GM21619 (cell line): Measurements from ENCODE around the gene NKPD1.
A peak's percentile ranks its signal among the peaks of the same experiment; 100 is the strongest.

Source experiments
- ATAC-seq: cut with Tn5 transposase; IDR thresholded peaks from one replicate; pipeline ENCODE4 v1.9.1; 2021; ENCODE audit not compliant: unreplicated experiment

The NKPD1 gene

DNA sequence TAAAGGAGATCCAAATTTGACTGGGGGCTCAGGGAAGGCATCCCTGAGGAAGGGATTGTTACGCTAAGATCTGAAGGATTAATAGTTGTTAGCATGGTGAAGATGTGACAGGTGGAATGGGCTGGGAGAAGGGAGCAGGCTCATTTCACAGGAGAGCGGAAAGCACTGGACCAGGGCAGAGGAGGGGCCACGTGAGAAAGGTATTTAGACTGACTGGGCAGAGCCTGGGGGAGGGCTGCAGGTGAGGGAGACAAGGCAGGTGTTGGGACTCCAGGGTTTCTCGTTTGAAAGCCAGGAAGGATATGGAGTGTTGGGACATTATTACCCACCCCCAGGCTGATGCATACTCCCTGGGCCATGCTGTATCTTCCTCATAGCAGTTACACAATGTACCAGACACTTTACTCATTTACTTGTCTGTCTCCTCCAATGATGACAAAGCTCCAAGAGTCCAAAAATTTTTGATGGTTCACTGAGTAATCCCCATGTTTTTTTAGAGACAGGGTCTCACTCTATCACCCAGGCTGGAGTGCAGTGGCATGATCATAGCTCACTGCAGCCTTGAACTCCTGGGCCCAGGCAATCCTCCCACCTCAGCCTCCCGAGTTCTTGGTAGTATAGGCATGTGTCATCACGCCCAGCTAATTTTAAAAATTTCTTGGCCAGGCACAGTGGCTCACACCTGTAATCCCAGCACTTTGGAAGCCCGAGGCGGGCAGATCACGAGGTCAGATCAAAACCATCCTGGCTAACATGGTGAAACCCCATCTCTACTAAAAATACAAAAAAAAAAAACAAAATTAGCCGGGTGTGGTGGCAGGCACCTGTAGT lies 14.9 kb upstream of the NKPD1 start:
- no peak for ATAC-seq

GRCh38 chr19:45173816-45174215 lies 13.0 kb upstream of the NKPD1 start:
- no peak for ATAC-seq

DNA sequence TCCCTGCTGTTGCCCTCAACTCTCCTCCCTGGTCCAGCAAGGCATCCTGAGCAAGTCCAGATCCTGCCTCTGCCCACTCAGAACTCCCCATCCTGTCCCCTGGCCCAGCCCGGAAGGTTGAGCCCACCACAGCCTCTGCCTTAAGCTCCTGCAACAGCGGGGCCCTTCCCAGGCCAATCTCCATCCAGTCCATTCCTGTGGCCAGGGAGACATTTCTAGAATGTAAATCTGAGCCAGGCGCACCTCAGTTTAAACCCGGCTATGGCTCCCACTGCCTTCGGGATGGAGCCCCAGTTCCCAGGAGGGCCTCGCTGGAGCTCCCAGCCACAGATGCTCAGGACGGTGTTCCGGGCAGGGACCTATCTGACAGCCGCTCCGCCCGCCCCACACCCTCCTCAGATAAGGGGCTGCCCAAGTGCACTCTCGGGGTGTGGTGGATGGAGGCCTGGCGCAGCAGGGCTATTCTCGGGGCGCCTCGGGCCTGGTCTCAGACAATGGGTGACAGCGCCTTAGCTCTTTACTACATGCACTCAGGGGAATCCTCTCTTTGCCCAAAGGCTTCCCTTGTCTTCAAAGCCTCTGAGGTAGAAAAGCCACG lies 11.9 kb upstream of the NKPD1 start:
- ATAC-seq = no peak

DNA sequence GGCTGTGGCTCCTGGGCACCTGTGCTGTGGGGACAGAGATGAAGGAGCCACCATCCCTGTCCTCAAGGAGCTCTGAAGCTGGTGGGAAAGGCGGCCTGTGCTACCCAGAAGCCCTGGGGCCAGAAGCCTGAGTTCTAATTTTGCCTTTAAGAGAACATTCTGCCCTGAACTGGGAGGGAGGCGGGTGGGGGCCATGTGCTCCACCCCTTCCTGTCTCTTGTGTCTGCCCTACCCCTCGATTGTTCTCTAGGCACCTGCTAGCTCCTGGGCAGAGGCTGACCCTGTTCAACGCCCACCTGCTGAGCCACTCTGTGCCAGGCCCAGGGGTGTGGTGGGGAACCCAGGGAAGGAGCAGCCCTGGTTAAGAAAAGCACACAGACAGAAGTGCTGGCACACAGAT lies 11.4 kb upstream of the NKPD1 start:
- ATAC-seq = no peak

DNA sequence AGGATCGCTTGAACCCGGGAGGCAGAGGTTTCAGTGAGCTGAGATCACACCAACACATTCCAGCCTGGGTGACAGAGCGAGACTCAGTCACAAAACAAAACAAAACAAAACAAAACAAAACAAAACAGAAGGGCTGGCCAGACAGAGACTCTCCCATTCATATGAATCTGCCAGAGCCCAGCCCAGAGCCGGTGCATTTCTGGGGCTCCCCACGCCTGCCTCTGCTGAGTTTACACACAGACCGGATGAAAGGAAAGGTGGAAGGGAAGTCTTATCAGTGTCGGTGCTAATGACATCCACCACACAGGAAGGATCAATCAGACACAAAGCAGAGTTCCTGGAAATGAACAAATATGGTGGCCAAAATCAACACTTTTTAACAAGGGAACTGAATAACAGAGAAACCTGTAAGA lies 10.4 kb upstream of the NKPD1 start:
- ATAC-seq = no peak

GRCh38 chr19:45170146-45171106 lies 9.6 kb upstream of the NKPD1 start:
- no peak for ATAC-seq

DNA sequence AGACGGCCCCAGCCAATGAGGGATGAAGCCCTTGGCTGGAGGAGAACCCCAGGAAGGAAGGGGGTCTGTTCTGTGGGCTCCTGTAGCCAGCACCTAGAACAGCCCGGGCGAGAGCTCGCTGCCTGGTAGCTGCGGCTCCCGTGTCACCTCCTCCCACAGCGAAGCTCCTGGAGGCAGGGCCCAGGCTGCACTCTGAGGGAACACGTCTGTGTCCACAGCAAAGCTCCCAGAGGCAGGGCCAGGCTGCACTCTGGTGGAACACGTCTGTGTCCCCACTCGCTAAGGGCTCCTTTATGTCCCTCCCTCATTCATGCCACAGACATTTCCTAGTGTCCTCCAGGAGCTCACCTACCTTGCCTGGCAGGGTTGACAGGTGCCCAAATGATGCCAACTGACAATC lies 8.8 kb upstream of the NKPD1 start:
- ATAC-seq = no peak

DNA sequence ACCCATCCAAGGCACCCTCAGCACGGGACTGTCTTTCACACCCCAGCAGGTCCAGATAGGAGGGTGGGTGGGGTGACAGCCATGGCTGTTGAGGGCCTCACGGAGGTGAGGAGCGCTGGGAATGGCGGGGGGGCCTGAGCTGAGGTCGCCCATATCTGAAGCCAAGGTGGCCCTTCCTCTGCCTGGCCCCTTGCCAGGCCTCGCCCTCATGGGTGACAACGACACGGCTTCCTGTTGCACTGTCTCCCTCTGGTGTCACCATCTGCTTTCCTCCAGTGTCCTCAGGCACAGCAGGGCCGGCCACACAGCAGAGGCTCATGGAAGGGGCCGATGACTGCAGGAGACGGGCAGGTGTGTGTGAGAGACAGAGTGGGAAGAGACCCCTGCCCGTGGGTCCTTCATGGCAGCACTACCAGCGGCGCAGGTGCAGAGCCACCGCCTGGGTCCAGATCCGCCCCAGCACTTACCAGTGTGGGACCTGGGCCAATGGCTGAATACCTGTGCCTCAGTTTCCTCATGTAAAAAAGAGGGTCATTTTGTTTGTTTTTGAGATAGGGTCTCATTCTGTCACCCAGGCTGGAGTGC lies 8.1 kb upstream of the NKPD1 start:
- no peak for ATAC-seq

DNA sequence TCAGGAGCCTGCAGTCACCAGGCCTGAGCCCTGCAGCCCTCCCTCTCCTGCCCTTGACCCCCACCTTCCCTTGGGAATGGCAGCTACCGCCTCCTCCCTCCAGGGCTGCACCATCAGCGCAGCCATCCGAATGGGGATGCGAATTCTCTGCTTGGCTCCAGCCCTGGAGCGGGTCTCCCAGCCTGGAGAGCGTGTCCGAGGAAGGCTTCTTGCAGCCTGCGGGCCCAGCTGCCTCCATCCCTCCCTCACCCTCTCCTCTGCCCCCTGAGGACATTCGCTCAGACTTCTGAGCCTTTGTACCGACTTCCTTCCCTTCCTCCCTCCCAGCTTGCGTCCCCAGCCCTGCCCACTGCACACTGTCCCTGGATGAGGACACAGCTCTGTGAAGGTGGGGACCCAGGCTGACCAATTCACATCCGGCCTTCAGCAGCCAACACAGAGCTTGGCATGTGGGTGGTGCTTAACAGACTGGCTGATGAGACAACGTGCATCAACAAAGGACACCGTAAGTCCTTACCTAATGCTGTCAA lies 6.0 kb upstream of the NKPD1 start:
- ATAC-seq = no peak

- peak; percentile 68 for ATAC-seq
These were observed 4.0 kb upstream of the NKPD1 start for GRCh38 chr19:45164577-45165335.

DNA sequence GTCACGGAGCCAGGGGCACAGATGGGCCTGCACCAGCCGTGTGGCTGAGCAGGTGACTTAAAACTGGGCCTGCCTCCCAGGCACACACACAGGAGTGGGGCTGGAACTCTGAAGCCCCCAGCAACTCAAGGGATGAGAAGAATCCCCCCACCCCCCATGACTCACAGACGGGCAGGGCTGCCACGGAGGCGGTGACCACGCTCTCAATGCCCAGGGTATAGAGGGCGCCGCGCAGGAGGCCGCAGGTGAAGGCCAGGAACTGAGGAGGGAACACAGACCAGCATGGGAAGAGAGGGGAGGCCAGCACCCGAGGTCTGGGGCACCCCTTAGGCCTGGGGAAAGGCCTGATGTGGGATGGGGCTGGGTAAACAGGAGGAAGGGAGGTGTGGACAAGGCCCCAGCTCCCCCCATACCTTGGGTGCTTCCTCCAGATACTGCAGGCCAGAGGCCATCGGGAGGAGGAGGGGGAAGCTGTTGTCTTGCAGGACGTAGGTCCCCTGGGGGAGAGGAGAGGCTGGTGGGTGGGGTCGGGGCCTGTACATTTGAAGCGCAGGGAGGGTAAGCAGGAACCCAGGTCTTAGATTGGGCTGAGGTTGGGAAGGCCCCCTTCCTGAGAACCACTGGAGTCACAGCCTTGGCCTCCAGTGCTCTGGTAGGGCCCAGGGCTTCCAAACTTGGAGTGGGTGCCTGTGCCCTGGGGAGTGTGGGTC lies 3.1 kb upstream of the NKPD1 start:
- peak; percentile 5 for ATAC-seq

GRCh38 chr19:45163156-45163555 lies 2.4 kb upstream of the NKPD1 start:
- ATAC-seq = no peak

DNA sequence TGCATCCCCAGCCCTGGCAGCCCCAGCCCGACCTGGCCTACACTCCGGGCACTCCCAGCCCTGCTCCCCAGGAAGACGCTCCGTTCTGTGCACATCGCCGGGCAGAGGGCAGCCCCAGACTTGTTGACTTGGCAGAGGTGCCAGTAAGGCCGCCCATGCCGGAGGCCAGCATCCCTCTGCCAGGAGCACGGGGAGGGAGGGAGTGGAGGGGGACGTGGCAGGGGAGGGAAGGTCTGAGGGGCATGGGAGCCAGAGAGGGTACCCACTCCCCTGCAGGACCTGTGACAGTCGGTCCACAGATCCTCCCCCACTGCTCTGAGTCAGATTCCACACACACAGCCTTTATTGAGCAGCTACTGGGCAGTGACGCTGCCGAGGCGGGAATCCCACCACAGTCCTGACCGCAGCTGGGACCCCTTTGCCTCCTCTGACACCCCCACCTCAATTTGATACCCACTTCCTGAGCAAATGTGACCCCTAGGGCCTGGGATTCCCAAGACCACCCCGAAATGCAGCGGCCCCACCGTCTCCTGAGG lies 1.9 kb upstream of the NKPD1 start:
- no peak for ATAC-seq

- ATAC-seq = no peak
These were observed 1.2 kb upstream of the NKPD1 start for GRCh38 chr19:45161738-45162607.

DNA sequence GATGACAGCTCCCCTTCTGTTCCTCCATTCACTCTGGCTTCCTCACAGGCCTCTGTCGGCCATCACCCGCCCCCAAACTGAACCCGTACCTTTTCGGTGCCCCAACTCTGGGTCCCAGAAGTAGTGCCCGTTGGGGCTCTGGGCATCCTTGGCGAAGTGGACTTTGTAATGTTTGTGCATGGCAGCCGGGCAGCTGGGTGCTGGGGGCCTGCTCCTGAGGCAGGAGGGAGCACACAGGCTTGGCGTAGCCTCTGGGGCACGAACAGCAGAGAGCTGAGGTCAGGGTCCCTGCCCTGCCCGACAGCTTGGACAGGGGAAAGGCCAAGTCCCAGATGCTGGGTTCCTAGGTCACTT lies 834 bp downstream of the NKPD1 start:
- ATAC-seq = no peak

- no peak for ATAC-seq
These were observed 1.4 kb downstream of the NKPD1 start for GRCh38 chr19:45159210-45159970.

GRCh38 chr19:45158503-45159209 lies 2.1 kb downstream of the NKPD1 start:
- no peak for ATAC-seq
